HG03378 (cell line): Measurements from ENCODE around the gene HCN4.

Experiments
- ATAC-seq: cut with Tn5 transposase; IDR thresholded peaks from one replicate; pipeline ENCODE4 v1.9.1; 2021; ENCODE audit warnings: mild to moderate bottlenecking, moderate library complexity; ENCODE audit not compliant: unreplicated experiment

The HCN4 gene

GRCh38 chr15:73328149-73328820 is 40.5 kb downstream of the HCN4 start:
- ATAC-seq: no peak

- ATAC-seq: no peak
Observed at GRCh38 chr15:73326157-73326556, 42.6 kb downstream of the HCN4 start.

- no peak for ATAC-seq
Observed at GRCh38 chr15:73325191-73325861, 43.4 kb downstream of the HCN4 start.

- ATAC-seq: no peak
Observed at GRCh38 chr15:73324496-73325170, 44.1 kb downstream of the HCN4 start.

GRCh38 chr15:73323956-73324355 is 44.8 kb downstream of the HCN4 start:
- ATAC-seq: no peak

- ATAC-seq: no peak
Observed at GRCh38 chr15:73323374-73323955, 45.3 kb downstream of the HCN4 start.

GRCh38 chr15:73322665-73323373 is 45.9 kb downstream of the HCN4 start:
- ATAC-seq: no peak

- ATAC-seq: no peak
Observed at GRCh38 chr15:73321496-73322450, 47.0 kb downstream of the HCN4 start.

GRCh38 chr15:73320619-73321180 is 48.1 kb downstream of the HCN4 start:
- ATAC-seq: no peak

GRCh38 chr15:73319460-73320245 is 49.1 kb downstream of the HCN4 start:
- ATAC-seq: no peak

GRCh38 chr15:73318463-73319351 is 50.1 kb downstream of the HCN4 start:
- ATAC-seq: no peak

GRCh38 chr15:73317651-73318462 is 50.9 kb downstream of the HCN4 start:
- no peak for ATAC-seq

- no peak for ATAC-seq
Observed at GRCh38 chr15:73313861-73314260, 54.9 kb downstream of the HCN4 start.

GRCh38 chr15:73308305-73308704 is 60.5 kb downstream of the HCN4 start:
- no peak for ATAC-seq

GRCh38 chr15:73305331-73306211 is 63.2 kb downstream of the HCN4 start:
- ATAC-seq: no peak

GRCh38 chr15:73303636-73304035 is 65.1 kb downstream of the HCN4 start:
- no peak for ATAC-seq
